ENCODE measurements around the gene IQCK. TPM values are rescaled to one million over a fixed set of nuclear protein-coding genes. Genes with fewer than 3 reads are reported as not detected.

The IQCK gene
- total and polyA plus RNA-seq, 2 donors (not counting 3 experiments of a cell fraction or from before 2014, with no cell fraction given) = 17.2 to 18.1 TPM

- POLR2A ChIA-PET = interaction anchor here (0.6 kb wide), 1 partner anchor 9 kb away, joined by 3 read pairs; no protein-coding TSS in a partner anchor
- DNase-seq (ENCODE audit: low read depth, low spot score) (no peak), FAIRE-seq (no peak)
- Histone ChIP-seq H3K36me3 (ENCODE audit: control insufficient read depth in 2 of 2, extremely low read depth in 1 of 2, insufficient read depth in 2 of 2, low read length in 2 of 2) (no peaks in the 10 kb centered on the region), H3K9ac (replicated peaks; ENCODE audit: extremely low read depth, insufficient read depth, low read length) (no peak overlapping the region), H4K20me1 (replicated peaks; ENCODE audit: control insufficient read depth, extremely low read depth, insufficient read depth, low read length) (no peaks in the 10 kb centered on the region), H3K4me1 (ENCODE audit: control insufficient read depth, extremely low read depth, insufficient read depth, low read length) (no peaks in the 10 kb centered on the region), H3K9me1 (replicated peaks; ENCODE audit: control insufficient read depth, extremely low read depth, insufficient read depth, low read length) (no peaks in the 10 kb centered on the region), H3K27ac (ENCODE audit: insufficient read depth, low read depth, low read length) (no peak overlapping the region), H3K4me3 (replicated peaks in 1 of 3; ENCODE audit: insufficient read depth in 1 of 3, low read depth in 1 of 3, low read length in 3 of 3) (no peak overlapping the region), H3K27me3 (ENCODE audit: control insufficient read depth in 2 of 2, insufficient read depth in 2 of 2, low read length in 2 of 2) (no peaks in the 10 kb centered on the region), H3K79me2 (ENCODE audit: control insufficient read depth, insufficient read depth, low read length) (no peaks in the 10 kb centered on the region), H3K9me3 (replicated peaks; ENCODE audit: control insufficient read depth, insufficient read depth, low read length) (no peaks in the 10 kb centered on the region), H3K4me2 (ENCODE audit: insufficient read depth, low read length) (no peak overlapping the region), H2AFZ (ENCODE audit: low read depth, low read length) (no peak overlapping the region)
- BruUV-seq (replicated peaks) = no TSS peak
- dilution Hi-C loops (cut with MboI; ENCODE audit: extremely low pct_ligation_motif_present, low sequenced_read_pairs) = no loop called here
- CTCF ChIA-PET = interaction anchor here (1.0 to 6.5 kb wide), 11 partner anchors 9 to 487 kb away, joined by 3 to 134 read pairs (median 6); partner anchors contain the start of gene GPRC5B
- TF ChIP-seq POLR2A (IDR thresholded peaks at IDR 0.05; ENCODE audit: low read depth, low read length) (no peak), POLR2AphosphoS5 (IDR thresholded peaks at IDR 0.05; ENCODE audit: insufficient read depth, low read depth, low read length) (no peak), GATA2 (IDR thresholded peaks at IDR 0.05; ENCODE audit: insufficient read depth, insufficient read length, low read depth, low read length) (no peak), FOS (IDR thresholded peaks at IDR 0.05; ENCODE audit: borderline replicate concordance, insufficient read depth, low read length) (no peak), JUN (IDR thresholded peaks at IDR 0.05; ENCODE audit: borderline replicate concordance, insufficient read depth, insufficient read length, low read depth) (no peak), EZH2 (IDR thresholded peaks at IDR 0.05; ENCODE audit: borderline replicate concordance, low read depth, low read length, severe bottlenecking) (no peak), MYC (IDR thresholded peaks at IDR 0.05; ENCODE audit: low read depth, low read length) (no peak)
- TF ChIP-seq, protein P1, sequence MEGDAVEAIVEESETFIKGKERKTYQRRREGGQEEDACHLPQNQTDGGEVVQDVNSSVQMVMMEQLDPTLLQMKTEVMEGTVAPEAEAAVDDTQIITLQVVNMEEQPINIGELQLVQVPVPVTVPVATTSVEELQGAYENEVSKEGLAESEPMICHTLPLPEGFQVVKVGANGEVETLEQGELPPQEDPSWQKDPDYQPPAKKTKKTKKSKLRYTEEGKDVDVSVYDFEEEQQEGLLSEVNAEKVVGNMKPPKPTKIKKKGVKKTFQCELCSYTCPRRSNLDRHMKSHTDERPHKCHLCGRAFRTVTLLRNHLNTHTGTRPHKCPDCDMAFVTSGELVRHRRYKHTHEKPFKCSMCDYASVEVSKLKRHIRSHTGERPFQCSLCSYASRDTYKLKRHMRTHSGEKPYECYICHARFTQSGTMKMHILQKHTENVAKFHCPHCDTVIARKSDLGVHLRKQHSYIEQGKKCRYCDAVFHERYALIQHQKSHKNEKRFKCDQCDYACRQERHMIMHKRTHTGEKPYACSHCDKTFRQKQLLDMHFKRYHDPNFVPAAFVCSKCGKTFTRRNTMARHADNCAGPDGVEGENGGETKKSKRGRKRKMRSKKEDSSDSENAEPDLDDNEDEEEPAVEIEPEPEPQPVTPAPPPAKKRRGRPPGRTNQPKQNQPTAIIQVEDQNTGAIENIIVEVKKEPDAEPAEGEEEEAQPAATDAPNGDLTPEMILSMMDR (IDR thresholded peaks at IDR 0.05; ENCODE audit: extremely low read depth in 1 of 2, insufficient read depth in 1 of 2, low read depth in 1 of 2, low read length in 2 of 2) = no peak
- TF ChIP-seq, protein P2, sequence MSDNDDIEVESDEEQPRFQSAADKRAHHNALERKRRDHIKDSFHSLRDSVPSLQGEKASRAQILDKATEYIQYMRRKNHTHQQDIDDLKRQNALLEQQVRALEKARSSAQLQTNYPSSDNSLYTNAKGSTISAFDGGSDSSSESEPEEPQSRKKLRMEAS (IDR thresholded peaks at IDR 0.05; ENCODE audit: insufficient read depth, insufficient read length) = no peak
- intact Hi-C loops (cut with micrococcal nuclease) = no loop called here
Measured at GRCh38 chr16:19898166-19898565, 180.1 kb downstream of the IQCK start.

Measured in endothelial cell of umbilical vein (primary cell).